HCT116 (cell line): ENCODE results near the gene KLK5. TPM values are rescaled to one million over a fixed set of nuclear protein-coding genes. Genes with fewer than 3 reads are reported as not detected.

Experiments
- ATAC-seq: fragments of 200-7000 bp; cut with Tn5 transposase; 2 replicates; pipeline ENCODE4 v1.9.1; 2020; ENCODE audit warnings: mild to moderate bottlenecking, moderate library complexity
- BruUV-seq: library from RNA; stranded (reverse); fragments of 400-500 nt; replicated peaks from 2 replicates; lab custom pipeline; 2021; lab: Mats Ljungman, UMichigan
- CTCF ChIA-PET: fragments of 300-600 bp; sonication (Branson Sonifier 250); formaldehyde crosslinking; loops from one replicate; lab custom pipeline; 2021; ENCODE audit warnings: antibody characterized with exemption; lab: Charles Lee
- POLR2A ChIA-PET: fragments of 300-600, 350-600 bp; sonication (Branson Sonifier 250); formaldehyde crosslinking; loops from one replicate; lab custom pipeline; 2021; ENCODE audit warnings: antibody characterized with exemption; lab: Charles Lee
- RAD21 ChIA-PET, 2 experiments: fragments of 300-600 bp; sonication (Branson Sonifier 250); formaldehyde crosslinking; loops; one replicate each; lab custom pipeline; 2023; ENCODE audit warnings: low total read pairs in 2 of 2; ENCODE audit not compliant: uncharacterized antibody in 2 of 2, unreplicated experiment in 2 of 2, low non-redundant PET in 1 of 2; lab: Charles Lee
- DNase-seq: peaks from one replicate; pipeline ENCODE4 v3.0.0-alpha.2; 2010; ENCODE audit warnings: low read depth, low spot score
- H2AFZ ChIP-seq: fragments of 200-600 bp; shearing (Covaris generic), sonication (generic); 2 replicates; pipeline ENCODE4 v1.6.1; 2017; ENCODE audit warnings: low read depth, mixed run types, mixed read lengths, antibody characterized with exemption, low read length; ENCODE audit not compliant: poor library complexity, severe bottlenecking
- H3K27ac ChIP-seq: 2 replicates; pipeline ENCODE4 v1.5.1; 2012; ENCODE audit warnings: low read depth, low read length
- H3K27me3 ChIP-seq: fragments of 200-600 bp; sonication (generic); 2 replicates; pipeline ENCODE4 v1.6.1; 2016; ENCODE audit warnings: mixed run types, low read length, mixed read lengths; ENCODE audit not compliant: insufficient read depth
- H3K36me3 ChIP-seq, 2 experiments: fragments of 200-500 bp in 1 of 2; fragments of 200-600 bp in 1 of 2; sonication (Bioruptor generic) in 1 of 2; sonication (generic) in 1 of 2; 2 replicates each; pipeline versions ENCODE4 v1.5.1 to v1.6.1; 2014 to 2016; ENCODE audit warnings: low read length in 2 of 2, inconsistent platforms in 1 of 2, mixed read lengths in 1 of 2, mixed run types in 1 of 2; ENCODE audit not compliant: insufficient read depth in 2 of 2, control insufficient read depth in 1 of 2
- H3K4me1 ChIP-seq, 2 experiments: fragments of 200-600 bp in 1 of 2; sonication (generic) in 1 of 2; 2 replicates each; pipeline versions ENCODE4 v1.5.1 to v1.6.1; 2012 to 2017; ENCODE audit warnings: low read length in 2 of 2, inconsistent platforms in 1 of 2, mild to moderate bottlenecking in 1 of 2, mixed read lengths in 1 of 2, mixed run types in 1 of 2, moderate library complexity in 1 of 2; ENCODE audit not compliant: insufficient read depth in 2 of 2, control insufficient read depth in 1 of 2
- H3K4me2 ChIP-seq: fragments of 200-600 bp; sonication (generic); 2 replicates; pipeline ENCODE4 v1.6.1; 2017; ENCODE audit warnings: mixed run types, low read length, mixed read lengths
- H3K4me3 ChIP-seq, 2 experiments: fragments of 200-600 bp in 1 of 2; sonication (generic) in 1 of 2; replicated peaks in 1 of 2; 2 replicates each; pipeline ENCODE4 v1.5.1; 2011 to 2016; ENCODE audit warnings: low read length in 2 of 2, control low read depth in 1 of 2, low read depth in 1 of 2, mild to moderate bottlenecking in 1 of 2, mixed read lengths in 1 of 2, mixed run types in 1 of 2
- H3K79me2 ChIP-seq: fragments of 200-600 bp; sonication (generic); 2 replicates; pipeline ENCODE4 v1.6.1; 2017; ENCODE audit warnings: mild to moderate bottlenecking, mixed run types, low read length, moderate library complexity, mixed read lengths; ENCODE audit not compliant: insufficient read depth
- H3K9ac ChIP-seq: fragments of 200-600 bp; sonication (generic); 2 replicates; pipeline ENCODE4 v1.6.1; 2016; ENCODE audit warnings: low read length, mixed read lengths
- H3K9me2 ChIP-seq: fragments of 200-600 bp; sonication (generic), shearing (Covaris generic); 2 replicates; pipeline ENCODE4 v1.6.1; 2017; ENCODE audit warnings: mixed run types, mild to moderate bottlenecking, moderate library complexity; ENCODE audit not compliant: insufficient read depth
- H3K9me3 ChIP-seq, 2 experiments: fragments of 200-500 bp in 1 of 2; fragments of 200-600 bp in 1 of 2; sonication (Bioruptor generic) in 1 of 2; sonication (generic) in 1 of 2; 2 replicates each; pipeline ENCODE4 v1.6.1; 2014 to 2017; ENCODE audit warnings: low read length in 2 of 2, mixed read lengths in 2 of 2, inconsistent platforms in 1 of 2, low read depth in 1 of 2, mild to moderate bottlenecking in 1 of 2, mixed run types in 1 of 2, moderate library complexity in 1 of 2; ENCODE audit not compliant: control insufficient read depth in 1 of 2, insufficient read depth in 1 of 2
- H4K20me1 ChIP-seq: fragments of 200-600 bp; sonication (generic), shearing (Covaris generic); 2 replicates; pipeline ENCODE4 v1.6.1; 2017; ENCODE audit warnings: mixed run types, mild to moderate bottlenecking, moderate library complexity; ENCODE audit not compliant: insufficient read depth
- CBX3 ChIP-seq: IDR thresholded peaks from 2 replicates; pipeline ENCODE4 v1.6.1; 2012; ENCODE audit warnings: low read depth
- CEBPB ChIP-seq: IDR thresholded peaks from 2 replicates; pipeline ENCODE4 v1.6.1; 2012; ENCODE audit warnings: low read depth
- EGR1 ChIP-seq: IDR thresholded peaks from 2 replicates; pipeline ENCODE4 v1.6.1; 2012; ENCODE audit warnings: low read depth
- ELF1 ChIP-seq: IDR thresholded peaks from 2 replicates; pipeline ENCODE4 v1.6.1; 2012; ENCODE audit warnings: low read depth, borderline replicate concordance
- EZH2 ChIP-seq: fragments of 200-600 bp; sonication (generic); IDR thresholded peaks from 2 replicates; pipeline ENCODE4 v1.6.1; 2017; ENCODE audit warnings: antibody characterized with exemption, mixed run types
- FOSL1 ChIP-seq: IDR thresholded peaks from 2 replicates; pipeline ENCODE4 v1.6.1; 2012; ENCODE audit warnings: low read depth
- POLR2A ChIP-seq: IDR thresholded peaks from 2 replicates; pipeline ENCODE4 v1.7.0; 2011; ENCODE audit warnings: borderline replicate concordance; ENCODE audit not compliant: insufficient read depth, insufficient read length; ENCODE audit errors: extremely low read depth
- POLR2AphosphoS5 ChIP-seq: IDR thresholded peaks from 2 replicates; pipeline ENCODE4 v1.6.1; 2011; ENCODE audit warnings: mild to moderate bottlenecking, low read depth, low read length, moderate library complexity
- RAD21 ChIP-seq: IDR thresholded peaks from 2 replicates; pipeline ENCODE4 v1.6.1; 2012; ENCODE audit warnings: low read depth, mild to moderate bottlenecking
- SIN3A ChIP-seq: IDR thresholded peaks from 2 replicates; pipeline ENCODE4 v1.6.1; 2012; ENCODE audit warnings: low read depth
- SRF ChIP-seq: IDR thresholded peaks from 2 replicates; pipeline ENCODE4 v1.6.1; 2012; ENCODE audit warnings: low read depth
- TCF7L2 ChIP-seq: IDR thresholded peaks from 2 replicates; pipeline ENCODE4 v1.7.0; 2011; ENCODE audit warnings: borderline replicate concordance, inconsistent platforms; ENCODE audit not compliant: insufficient read depth, insufficient read length; ENCODE audit errors: extremely low read depth
- YY1 ChIP-seq: IDR thresholded peaks from 2 replicates; pipeline ENCODE4 v1.6.1; 2011; ENCODE audit warnings: low read length, low read depth, moderate library complexity, mild to moderate bottlenecking; ENCODE audit not compliant: insufficient replicate concordance; ENCODE audit errors: extremely low read depth
- ZFX ChIP-seq: fragments of 450-650 bp; IDR thresholded peaks from 2 replicates; pipeline ENCODE4 v1.6.1; 2017
- ZNF274 ChIP-seq: fragments of 200-500 bp; sonication (Bioruptor generic); IDR thresholded peaks from 2 replicates; pipeline ENCODE4 v1.6.1; 2014; ENCODE audit warnings: mild to moderate bottlenecking, low read depth, low read length, inconsistent platforms
- intact Hi-C: fragments of 100-400 bp; cut with micrococcal nuclease; formaldehyde crosslinking; loops from 2 replicates; pipeline ENCODE4 v1.10.0; 2022
- total RNA-seq: library from RNA; stranded (reverse); gene quantifications from one replicate; pipeline ENCODE4 v1.2.1, GENCODE V29; 2021; ENCODE audit not compliant: unreplicated experiment
- TF ChIP-seq, protein P1 (sequence below): IDR thresholded peaks from 2 replicates; pipeline ENCODE4 v1.6.1; 2012
- TF ChIP-seq, protein P2 (sequence below), 3 experiments: fragments of 200-600 bp in 1 of 3; sonication (generic) in 1 of 3; IDR thresholded peaks in 2 of 3; conservative IDR thresholded peaks in 1 of 3; 2 replicates each; pipeline ENCODE4 v1.5.1; 2012 to 2017; ENCODE audit warnings: low read depth in 2 of 3, low read length in 2 of 3, antibody characterized with exemption in 1 of 3, borderline replicate concordance in 1 of 3, control low read depth in 1 of 3, mild to moderate bottlenecking in 1 of 3, mixed read lengths in 1 of 3, mixed run types in 1 of 3, moderate library complexity in 1 of 3; ENCODE audit not compliant: insufficient read depth in 1 of 3
- TF ChIP-seq, protein P3 (sequence below): IDR thresholded peaks from 2 replicates; pipeline ENCODE4 v1.6.1; 2012; ENCODE audit warnings: low read depth
- TF ChIP-seq, protein P4 (sequence below): IDR thresholded peaks from 2 replicates; pipeline ENCODE4 v1.6.1; 2011; ENCODE audit warnings: mild to moderate bottlenecking, low read length, moderate library complexity; ENCODE audit not compliant: insufficient replicate concordance; ENCODE audit errors: extremely low read depth

The KLK5 gene
- total RNA-seq, 1 experiment from 2014 or later, result 1.2 TPM

DNA sequence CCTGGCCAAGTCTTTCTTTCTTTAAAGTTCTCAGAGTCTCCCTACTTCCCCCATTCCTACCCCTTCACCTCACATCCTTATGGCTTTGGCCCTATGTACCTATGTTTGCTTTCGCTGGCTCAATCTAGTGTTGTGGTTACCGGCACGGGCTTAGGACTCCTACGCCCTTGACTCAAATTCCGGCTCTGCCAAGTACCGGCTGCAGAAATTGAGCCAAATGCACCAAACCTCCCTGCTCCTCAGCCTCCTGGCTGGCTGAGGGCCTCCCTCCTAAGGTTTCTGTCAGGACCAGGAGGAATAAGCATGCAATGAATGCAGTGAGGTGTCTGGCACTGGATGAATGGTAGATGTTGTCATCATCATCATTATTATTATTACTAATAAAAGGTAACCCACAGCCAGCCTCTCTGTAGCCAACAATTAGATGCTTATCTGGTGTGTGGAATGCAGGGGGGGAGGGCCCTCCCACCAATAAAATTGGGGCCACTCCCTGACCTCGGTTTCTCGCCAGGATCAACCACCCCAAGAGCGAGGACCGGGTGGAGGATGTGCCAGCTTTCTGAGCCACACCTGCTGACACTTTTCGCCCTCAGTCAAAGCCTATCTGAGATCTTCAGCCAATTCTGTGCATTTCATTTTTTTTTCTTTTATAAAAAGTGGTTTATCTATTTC lies 20.7 kb downstream of the KLK5 start:
- Histone ChIP-seq H3K27me3 (no peaks in the 10 kb centered on the region), H3K4me3 (peak overlapping the region; percentile 6 to 43; a peak in 2 of 4 replicates), H2AFZ (peak overlapping the region; percentile 63), H3K9me3 (no peaks in the 10 kb centered on the region), H3K4me2 (peak overlapping the region; percentile 82), H3K79me2 (no peaks in the 10 kb centered on the region), H3K27ac (peak overlapping the region; percentile 78), H4K20me1 (no peaks in the 10 kb centered on the region), H3K9ac (peak overlapping the region; percentile 34), H3K9me2 (no peaks in the 10 kb centered on the region), H3K4me1 (peaks cover 47 to 54% of the 10 kb centered on the region in 2 experiments), H3K36me3 (no peaks in the 10 kb centered on the region)
- DNase-seq (peak; percentile 93), ATAC-seq (peak; percentile 87)
- intact Hi-C loops, result loop anchor here (1.0 to 2.0 kb wide), 3 partner anchors 37 to 84 kb away; partner anchors contain the start of genes KLK6 and KLK8
- CTCF ChIA-PET, result interaction anchor here (0.7 to 10.4 kb wide), 3 partner anchors 10 to 85 kb away, joined by 4 to 62 read pairs (median 15); no protein-coding TSS in a partner anchor
- no TSS peak for BruUV-seq
- POLR2A ChIA-PET, result interaction anchor here (0.7 to 1.4 kb wide), 2 partner anchors 51 to 85 kb away, joined by 4 to 6 read pairs; partner anchors contain the start of gene KLK7
- RAD21 ChIA-PET, result interaction anchor here in 1 of 2 experiments (1.4 kb wide), 1 partner anchor 85 kb away, joined by 4 read pairs; no protein-coding TSS in a partner anchor
- TF ChIP-seq EGR1 (peak; percentile 92), FOSL1 (peak; percentile 72), POLR2AphosphoS5 (no peak; the same call in 1 of the 2 replicates), EZH2 (no peak), TCF7L2 (no peak), POLR2A (no peak), CBX3 (0 out of 2 replicates have a peak, but pooled peaks have one; percentile 48), SIN3A (peak; percentile 81), CEBPB (peak; percentile 70), ZFX (no peak), YY1 (no peak), RAD21 (peak; percentile 37), ELF1 (no peak), ZNF274 (no peak), SRF (no peak)
- TF ChIP-seq, protein P1, sequence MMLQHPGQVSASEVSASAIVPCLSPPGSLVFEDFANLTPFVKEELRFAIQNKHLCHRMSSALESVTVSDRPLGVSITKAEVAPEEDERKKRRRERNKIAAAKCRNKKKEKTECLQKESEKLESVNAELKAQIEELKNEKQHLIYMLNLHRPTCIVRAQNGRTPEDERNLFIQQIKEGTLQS, result no peak
- TF ChIP-seq, protein P2, sequence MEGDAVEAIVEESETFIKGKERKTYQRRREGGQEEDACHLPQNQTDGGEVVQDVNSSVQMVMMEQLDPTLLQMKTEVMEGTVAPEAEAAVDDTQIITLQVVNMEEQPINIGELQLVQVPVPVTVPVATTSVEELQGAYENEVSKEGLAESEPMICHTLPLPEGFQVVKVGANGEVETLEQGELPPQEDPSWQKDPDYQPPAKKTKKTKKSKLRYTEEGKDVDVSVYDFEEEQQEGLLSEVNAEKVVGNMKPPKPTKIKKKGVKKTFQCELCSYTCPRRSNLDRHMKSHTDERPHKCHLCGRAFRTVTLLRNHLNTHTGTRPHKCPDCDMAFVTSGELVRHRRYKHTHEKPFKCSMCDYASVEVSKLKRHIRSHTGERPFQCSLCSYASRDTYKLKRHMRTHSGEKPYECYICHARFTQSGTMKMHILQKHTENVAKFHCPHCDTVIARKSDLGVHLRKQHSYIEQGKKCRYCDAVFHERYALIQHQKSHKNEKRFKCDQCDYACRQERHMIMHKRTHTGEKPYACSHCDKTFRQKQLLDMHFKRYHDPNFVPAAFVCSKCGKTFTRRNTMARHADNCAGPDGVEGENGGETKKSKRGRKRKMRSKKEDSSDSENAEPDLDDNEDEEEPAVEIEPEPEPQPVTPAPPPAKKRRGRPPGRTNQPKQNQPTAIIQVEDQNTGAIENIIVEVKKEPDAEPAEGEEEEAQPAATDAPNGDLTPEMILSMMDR (IDR thresholded peaks at IDR 0.05 in 2 of 3, conservative IDR thresholded peaks at IDR 0.05 in 1 of 3; ENCODE audit: borderline replicate concordance in 1 of 3, insufficient read depth in 1 of 3, low read depth in 2 of 3, low read length in 2 of 3), result no peak
- TF ChIP-seq, protein P3, sequence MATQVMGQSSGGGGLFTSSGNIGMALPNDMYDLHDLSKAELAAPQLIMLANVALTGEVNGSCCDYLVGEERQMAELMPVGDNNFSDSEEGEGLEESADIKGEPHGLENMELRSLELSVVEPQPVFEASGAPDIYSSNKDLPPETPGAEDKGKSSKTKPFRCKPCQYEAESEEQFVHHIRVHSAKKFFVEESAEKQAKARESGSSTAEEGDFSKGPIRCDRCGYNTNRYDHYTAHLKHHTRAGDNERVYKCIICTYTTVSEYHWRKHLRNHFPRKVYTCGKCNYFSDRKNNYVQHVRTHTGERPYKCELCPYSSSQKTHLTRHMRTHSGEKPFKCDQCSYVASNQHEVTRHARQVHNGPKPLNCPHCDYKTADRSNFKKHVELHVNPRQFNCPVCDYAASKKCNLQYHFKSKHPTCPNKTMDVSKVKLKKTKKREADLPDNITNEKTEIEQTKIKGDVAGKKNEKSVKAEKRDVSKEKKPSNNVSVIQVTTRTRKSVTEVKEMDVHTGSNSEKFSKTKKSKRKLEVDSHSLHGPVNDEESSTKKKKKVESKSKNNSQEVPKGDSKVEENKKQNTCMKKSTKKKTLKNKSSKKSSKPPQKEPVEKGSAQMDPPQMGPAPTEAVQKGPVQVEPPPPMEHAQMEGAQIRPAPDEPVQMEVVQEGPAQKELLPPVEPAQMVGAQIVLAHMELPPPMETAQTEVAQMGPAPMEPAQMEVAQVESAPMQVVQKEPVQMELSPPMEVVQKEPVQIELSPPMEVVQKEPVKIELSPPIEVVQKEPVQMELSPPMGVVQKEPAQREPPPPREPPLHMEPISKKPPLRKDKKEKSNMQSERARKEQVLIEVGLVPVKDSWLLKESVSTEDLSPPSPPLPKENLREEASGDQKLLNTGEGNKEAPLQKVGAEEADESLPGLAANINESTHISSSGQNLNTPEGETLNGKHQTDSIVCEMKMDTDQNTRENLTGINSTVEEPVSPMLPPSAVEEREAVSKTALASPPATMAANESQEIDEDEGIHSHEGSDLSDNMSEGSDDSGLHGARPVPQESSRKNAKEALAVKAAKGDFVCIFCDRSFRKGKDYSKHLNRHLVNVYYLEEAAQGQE, result no peak
- TF ChIP-seq, protein P4, sequence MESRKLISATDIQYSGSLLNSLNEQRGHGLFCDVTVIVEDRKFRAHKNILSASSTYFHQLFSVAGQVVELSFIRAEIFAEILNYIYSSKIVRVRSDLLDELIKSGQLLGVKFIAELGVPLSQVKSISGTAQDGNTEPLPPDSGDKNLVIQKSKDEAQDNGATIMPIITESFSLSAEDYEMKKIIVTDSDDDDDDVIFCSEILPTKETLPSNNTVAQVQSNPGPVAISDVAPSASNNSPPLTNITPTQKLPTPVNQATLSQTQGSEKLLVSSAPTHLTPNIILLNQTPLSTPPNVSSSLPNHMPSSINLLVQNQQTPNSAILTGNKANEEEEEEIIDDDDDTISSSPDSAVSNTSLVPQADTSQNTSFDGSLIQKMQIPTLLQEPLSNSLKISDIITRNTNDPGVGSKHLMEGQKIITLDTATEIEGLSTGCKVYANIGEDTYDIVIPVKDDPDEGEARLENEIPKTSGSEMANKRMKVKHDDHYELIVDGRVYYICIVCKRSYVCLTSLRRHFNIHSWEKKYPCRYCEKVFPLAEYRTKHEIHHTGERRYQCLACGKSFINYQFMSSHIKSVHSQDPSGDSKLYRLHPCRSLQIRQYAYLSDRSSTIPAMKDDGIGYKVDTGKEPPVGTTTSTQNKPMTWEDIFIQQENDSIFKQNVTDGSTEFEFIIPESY, result no peak
